SKM-1 (cell line): ENCODE results near the gene MYOM3.

Experiments
- DNase-seq: peaks from one replicate; lab custom pipeline; 2025; ENCODE audit not compliant: unreplicated experiment; lab: John Stamatoyannopoulos, UW

Gene MYOM3

DNA sequence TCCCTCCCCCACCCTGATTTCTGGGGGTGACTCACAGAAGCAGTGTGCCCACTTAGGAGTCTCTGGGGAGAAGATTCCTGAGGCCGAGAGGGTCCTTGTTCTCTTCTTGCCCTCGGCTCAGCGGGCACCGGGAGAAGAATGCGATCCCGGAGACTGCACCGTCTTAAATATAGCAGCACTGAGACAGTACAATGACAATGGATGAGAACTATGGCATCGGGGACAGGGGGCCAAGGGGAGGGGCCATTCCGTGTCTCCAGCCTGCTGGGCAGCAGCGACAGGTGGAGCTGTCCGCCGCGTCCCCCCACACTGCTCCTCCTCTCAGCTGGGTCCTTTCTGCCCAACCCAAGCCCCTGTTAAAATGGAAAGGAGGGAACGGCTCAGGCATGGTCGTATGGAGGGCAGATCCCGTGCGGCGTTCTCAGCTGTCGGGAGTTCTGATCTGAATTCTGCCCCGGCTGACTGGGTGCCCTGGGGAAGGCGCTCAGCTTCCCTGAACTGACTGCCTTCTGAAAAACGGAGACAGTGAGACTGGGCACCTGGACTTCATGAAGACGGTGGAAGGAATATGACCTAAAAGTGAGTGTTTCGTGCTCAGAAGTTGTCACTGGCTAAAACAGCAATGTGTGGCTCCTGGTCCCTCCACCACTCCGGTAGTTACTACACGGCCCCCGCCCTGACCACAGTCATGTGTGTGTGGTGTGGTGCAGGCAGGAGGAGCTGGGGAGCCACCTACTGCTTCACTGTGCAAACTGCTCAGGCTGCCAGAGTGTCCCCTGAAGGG lies at the start of gene MYOM3:
TSS of gene MYOM3 (minus strand) at position 140 of the 784 bp plus-strand sequence. CDS start 3,499 bp downstream, outside the sequence.
- DNase-seq, result peak; percentile 4

DNA sequence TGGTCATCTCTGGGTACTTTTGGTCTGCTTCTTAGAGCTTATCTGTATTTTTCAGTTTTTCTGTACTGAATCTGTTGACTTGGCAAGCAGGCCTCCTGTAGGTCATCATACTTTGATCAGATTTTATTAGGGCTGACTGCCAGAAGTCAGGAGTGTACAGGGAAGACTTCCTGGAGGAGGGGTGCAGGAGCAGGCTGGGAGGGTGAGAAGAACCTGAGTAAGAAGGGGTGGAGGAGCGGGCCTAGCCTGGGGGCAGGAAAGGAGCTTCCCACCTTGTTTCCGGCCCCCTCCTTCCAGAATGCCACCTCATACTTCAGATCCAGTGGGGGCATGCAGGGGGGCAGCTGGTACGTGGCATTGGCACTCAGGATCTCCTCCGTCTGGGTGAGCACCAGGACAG lies 49.3 kb upstream of the MYOM3 start:
- no peak for DNase-seq

DNA sequence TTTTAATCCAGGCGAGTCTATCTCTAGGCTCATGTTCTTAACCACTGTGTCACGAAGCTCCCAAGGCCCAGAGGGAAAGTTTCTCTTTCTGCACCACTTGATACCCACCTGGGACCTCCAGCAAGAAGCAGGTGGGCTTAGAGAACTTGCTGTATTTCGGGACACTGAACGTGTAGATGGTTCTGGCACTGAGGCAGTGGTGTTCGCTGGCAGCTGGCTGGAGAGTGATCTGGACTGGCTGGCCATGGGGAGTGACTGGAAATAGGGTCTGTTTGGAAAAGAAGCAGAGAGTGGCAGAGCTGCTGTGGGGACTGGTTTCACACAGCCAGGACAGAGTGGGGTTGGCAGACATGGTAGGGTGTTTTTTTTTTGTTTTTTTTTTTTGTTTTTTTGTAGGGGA lies 47.4 kb upstream of the MYOM3 start:
- DNase-seq, result no peak

DNA sequence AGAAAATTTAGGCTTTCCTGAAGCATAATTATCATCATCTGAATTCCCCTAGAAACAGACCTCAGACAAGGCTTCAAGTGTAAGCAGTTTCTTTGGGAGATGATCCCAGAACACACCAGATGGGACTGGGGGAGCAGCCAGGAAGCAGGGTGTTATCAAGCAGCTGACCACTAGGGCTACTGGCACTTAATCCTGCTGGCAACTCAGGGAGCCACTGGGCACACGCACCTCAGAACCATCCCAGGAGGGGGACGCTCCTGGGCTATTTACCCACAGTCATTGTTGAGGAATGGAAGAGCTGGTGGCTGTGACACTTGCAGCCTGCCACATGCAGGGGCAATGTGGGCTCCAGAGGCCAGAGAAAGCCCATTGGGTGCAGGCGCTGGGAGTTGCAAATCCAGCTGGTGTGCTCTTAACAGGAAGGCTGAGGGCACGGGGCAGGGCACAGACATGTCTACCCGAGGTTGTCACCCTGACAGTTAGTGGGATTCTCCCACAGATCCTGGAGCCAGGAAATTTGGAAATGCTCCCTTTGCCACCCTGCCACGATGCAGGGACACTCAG lies 46.1 kb upstream of the MYOM3 start:
- no peak for DNase-seq

DNA sequence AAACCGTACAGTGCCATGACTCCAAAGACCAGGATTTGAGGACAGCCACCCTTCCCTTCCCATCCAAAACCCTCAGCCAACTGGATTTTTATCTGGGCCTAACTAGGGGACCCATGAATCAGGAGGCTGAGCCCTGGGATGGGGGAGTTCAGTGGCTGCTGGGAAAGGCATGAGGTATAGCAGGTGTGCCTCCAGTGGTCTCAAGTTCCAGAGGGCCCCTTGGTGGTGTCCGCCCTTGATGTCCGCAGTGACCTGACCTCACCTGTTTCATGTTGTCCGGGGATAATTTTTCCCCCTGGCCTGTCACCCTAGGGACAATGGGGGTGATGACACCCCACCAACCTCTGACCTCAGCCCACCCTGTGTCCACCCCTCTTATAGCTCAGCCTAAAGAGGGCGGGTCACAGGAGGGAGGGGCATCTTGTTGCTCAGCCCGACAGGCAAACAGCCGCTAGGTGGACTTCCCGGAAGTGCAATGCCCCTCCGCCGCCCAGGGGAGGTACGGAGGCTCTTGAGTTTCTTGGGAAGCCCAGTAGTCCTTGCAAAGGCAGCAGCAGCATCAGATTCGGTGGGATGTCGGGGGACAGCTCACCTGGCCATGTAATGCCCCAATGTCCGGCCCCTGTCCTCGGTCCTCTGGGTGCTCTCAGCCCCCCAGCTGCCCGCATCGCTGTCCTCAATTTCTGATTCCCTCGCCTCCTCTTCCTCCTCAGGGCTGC lies 44.8 kb upstream of the MYOM3 start:
- no peak for DNase-seq

DNA sequence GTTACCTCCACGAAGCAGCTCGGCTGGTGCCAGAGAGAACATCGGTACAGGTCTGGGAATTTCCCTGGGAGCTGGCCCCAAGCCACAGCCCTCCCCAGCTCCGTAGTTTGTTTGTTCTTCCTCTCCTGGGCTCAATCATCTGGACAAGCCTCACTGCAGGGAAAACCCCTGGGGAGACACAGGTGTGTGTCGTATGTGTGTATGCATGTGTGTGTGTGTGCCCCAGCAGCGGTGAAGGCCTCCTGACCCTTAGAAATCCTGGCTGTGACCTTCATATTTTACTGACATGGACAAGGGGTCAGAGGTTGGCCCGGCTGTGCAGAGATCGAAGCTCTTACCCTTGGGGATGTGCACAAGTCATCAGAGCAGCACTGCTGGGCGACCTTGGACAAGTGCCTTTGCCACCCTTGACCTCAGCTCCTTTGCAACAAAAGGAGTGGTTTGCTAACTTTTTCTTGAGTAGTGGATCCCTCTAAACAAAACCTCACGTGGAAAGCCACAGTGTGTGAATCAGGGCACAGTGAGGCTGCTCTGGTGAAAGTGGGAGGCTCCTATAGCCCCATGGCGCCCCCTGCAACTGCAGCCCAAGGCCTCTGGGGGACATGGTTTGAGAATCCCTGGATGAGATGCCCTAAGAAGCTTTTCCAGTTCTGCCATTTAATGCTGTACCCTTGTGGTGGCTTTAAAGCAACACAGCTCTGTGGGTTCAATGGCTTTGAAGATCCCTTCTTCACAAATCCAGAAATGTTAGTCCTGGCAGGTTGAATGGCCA lies 43.3 kb upstream of the MYOM3 start:
- no peak for DNase-seq

DNA sequence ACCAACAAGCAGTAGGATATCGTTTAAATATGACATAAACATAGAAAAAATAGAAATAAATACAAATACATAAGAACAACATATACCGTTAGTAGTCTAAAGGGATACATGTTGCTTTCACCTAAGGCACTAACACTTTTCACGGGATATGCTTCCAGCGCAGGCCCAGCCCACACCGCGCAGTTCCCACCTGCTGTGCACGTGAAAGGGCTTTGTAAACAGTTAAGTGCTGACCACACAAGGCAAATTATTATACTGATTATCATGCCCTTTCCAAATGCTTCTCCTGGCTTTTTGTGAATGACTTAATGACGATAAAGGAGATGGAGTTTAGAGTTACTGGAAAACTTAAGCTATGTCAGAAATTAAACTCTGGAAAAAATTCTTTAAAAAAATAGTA lies 42.3 kb upstream of the MYOM3 start:
- DNase-seq, result no peak

DNA sequence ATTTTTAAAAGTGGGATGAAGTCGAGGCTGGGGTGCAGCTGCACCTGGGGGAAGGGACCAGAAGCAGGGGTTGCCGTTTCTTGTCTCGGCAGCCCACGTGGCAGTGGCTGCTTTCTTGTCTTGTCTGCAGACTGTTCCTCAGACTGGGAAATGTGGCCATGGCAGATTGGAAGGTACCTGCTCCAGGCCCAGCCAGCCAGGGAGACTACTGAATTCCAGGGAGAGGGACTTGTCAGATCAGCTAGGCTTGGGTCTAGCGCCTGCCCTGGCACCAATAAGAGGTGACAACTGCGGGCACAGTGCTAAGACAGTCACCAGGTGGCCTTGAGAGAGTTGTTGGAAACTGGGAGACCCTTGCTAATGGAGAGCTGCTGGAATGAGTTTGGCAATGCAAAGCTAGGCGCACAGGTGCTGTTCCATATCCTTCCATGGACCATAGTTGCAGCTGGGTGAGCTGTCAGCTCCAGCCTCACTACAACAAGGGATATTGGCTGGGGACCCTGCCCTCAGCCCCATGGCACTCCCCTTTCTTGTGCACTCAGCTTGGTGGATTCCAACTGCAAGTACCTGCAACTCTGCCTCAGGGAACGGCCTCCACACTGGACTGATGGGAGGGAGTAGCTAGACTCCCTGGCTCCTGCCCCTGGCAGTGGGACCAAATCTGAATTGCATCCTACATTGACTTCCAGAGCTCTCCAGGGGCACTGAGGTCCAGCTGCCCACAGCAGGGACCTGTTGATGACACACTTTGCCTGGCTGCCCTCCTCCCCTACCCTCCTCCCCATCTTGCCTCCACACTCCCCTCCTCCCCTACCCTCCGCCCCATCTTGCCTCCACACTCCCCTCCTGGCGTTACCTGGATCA lies 40.9 kb upstream of the MYOM3 start:
- no peak for DNase-seq

DNA sequence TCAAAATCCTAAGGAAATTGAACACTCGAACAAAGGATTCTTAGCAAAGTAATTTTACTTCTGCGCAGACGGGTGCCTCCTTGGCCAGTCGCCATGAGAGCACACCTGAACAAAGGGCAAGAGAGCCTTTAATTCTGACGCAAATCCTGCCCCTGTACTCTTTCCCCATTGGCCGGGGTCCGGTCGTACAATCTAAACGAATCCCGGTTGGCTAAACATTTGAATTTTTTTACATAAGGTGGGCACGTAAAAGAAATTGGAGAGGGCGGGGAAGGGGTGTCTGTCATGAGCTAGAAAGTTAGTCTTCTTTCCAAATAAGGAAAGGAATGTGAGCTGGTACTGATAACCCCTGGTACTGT lies 39.2 kb upstream of the MYOM3 start:
- no peak for DNase-seq

DNA sequence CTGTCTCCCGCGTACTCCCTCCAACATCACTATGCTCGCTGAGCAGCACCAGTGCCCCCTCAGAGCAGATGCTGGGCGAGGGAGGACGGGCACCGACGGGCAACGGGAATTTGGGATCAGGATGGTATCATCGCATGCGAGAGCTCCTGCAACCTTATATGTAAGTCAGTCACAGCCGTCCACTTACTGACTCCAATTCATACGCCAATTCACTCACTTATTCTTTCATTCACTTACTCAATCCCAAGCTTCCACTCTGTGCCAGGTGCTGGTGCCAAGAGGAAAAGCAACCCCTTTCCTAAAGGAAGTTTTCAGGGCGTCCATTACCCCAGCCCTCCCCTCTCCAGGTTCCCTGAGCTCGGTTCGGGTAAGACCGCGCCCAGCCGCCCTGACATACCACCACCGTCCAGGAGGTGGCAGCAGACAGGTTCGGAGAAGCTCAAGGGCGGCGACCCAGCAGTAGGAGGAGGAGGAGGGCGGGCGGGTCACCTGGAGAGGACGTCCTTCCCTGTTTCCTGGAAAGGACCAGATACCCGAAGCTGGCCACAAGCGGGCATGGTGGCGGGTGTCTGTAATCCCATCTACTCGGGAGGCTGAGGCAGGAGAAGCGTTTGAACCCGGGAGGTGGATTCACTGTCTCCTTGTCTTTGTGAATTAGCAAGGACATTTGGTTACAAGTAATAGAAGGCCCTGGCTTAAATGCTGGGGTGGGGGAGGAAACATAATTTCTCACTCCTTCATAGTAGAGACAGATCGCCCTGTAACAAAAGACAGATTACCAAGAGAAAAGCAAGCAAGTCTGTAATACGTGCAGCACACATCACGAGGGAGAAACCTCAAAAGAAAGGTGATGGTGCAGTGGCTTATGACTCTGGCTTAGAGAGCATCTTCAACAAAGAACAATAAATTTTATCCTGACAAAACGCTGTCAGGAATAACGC lies 38.6 kb upstream of the MYOM3 start:
- DNase-seq, result peak; percentile 54

DNA sequence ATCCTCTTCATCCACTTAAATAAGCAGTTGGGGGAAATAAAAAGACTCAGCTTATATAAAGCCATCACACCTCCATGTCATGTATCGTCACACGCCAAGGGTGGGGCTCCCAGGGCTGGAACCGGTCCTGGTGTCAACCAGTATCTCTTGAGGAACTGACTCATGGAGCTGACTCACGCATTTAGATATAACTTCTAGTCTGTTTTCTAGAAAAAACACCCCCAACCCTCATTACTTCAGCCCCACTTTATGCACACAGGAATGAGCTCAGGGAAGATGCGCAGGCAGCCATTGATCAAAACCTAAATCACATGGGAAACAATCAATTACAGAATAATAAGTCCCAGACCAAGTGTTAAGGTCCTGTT lies 37.9 kb upstream of the MYOM3 start:
- DNase-seq, result no peak

DNA sequence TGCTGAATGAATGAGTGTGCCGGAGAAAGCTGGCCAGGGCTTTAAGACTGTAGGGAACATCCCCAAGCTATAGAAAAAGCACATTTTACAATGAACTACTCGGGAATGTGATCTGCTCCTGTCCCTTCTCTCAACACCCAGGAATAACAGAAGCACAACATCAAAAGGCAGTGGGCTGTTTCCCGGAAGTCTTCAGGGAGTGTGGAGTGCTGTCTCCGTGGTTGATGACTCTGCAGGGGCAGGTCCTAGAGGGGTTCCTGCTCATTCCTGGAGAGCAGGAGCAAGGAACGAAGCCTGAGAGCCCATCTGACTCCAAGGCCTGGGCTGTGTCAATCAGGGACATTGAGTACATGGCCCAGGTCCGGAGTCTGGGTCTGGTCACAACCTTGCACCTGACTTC lies 35.9 kb upstream of the MYOM3 start:
- DNase-seq, result no peak

DNA sequence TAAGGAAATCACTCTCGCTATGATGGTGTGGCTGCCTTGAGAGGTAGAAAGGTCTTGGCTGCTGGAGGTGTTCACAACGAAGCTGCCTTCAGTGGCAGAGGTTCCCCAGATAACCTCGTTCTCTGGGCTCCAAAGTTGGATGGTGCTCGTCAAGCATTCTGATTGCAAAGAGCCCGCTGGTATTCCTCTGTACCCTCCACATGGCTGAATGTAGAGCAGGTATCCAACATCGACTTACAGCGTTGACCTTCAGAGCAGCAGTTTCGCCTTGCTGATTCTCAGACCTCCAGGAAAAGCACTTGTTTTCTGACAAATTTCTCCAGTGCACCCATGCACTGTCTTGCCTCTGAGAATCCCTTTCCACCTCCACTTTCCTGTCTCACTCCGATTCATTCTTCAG lies 35.3 kb upstream of the MYOM3 start:
- no peak for DNase-seq

DNA sequence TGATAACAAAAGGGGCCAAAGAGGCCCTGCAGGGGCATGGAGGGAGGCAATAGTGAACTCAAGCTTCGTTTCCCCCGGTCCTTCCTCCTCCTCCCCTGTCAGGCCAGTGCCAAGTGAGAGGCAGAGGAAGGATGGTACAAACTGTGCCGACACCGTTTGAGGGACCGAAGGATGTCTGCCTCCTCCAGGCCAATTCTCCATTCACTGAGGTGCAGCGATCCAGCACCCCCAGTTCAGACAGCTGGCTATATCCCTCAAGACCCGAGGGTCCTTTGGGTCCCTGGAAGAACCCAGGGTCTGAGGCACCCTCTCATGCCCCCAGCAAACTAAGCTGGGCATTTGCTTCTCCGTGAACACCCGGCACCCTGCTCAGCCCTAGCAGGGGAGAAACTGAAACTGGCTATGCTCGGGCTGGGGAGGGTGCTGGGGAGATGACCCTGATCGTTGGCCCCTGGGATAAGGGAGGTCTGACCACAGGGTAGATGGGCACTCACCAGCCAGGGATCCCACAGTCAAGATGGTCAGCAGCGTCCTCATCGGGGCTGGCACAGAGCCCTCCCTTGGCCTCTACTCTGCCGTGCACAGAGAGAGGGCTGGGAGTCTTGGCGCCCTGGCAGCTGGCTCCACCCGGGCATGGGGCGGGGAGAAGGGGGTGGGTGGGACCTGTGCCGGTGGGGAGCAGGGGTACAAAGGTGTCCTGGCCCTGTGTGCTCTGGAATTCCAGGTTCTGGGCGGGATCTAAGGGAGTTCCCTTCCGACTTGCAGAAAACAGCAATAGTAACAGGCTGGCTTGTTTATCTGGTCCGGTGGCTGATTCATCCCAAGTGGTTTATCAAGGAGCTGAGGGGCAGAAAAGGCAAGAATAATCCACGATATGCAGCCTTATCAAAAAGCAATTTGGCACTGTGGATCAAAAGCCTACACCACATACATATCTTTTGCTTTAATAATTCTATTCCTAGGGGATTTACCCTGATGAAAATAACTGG lies 30.9 kb upstream of the MYOM3 start, which contains the start of gene IL22RA1:
TSS of gene IL22RA1 (minus strand) at position 595 of the 989 bp plus-strand sequence. CDS start at position 537, 58 bp downstream.
- no peak for DNase-seq

DNA sequence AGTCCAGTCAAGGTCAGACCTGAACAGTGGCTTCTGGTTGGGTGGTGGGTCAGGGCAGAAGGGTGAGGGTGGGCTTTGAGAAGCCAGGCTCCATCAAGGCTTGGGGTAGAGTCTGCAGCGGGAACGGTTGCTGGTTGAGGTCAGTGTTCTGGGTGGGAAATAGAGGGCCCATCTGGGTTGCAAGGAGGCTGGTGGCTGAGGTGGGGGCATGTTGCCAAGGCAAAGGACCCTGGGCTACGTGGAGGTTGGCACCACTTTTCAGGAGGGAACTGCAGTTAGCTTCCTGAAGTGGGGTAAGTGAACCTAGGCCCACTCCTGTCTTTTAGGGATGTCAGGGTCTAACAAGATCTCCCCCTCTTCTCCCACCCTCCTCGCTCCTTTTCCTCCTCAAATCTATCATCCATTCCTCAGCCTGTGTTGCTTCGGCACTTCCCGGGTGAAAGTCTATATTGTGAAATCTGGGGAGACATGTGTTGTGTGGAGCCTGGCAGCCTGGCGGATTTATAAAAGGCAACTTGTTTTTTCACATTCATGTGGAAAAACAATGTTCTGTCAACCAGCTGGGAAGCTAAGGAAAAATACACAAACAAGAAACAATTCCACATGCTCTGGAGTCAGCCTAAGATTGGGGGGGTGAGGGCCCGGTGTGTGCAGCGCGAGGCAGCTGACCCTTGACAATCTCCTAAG lies 29.5 kb upstream of the MYOM3 start:
- DNase-seq, result no peak

DNA sequence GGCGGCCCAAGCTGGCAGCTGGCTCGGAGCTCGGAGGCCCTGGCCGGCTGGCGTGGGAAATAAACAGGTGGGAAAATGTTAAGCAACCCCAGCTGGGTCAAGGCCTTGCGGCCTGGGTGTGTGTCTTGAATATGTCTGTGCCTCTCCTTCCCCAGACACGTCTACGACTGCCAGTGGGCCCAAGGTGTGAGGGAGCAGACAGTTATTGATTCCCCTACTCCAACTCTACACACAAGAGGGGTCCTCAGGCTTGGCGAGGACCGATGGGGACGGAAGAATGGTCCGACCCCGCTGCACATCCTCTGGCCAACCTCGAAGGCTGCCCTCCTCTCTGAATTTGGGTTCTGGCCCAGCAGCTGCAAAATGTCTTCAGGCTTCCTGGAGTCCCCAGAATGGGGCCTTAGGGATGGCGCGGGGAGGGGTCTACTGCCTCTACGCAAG lies 28.8 kb upstream of the MYOM3 start:
- no peak for DNase-seq

DNA sequence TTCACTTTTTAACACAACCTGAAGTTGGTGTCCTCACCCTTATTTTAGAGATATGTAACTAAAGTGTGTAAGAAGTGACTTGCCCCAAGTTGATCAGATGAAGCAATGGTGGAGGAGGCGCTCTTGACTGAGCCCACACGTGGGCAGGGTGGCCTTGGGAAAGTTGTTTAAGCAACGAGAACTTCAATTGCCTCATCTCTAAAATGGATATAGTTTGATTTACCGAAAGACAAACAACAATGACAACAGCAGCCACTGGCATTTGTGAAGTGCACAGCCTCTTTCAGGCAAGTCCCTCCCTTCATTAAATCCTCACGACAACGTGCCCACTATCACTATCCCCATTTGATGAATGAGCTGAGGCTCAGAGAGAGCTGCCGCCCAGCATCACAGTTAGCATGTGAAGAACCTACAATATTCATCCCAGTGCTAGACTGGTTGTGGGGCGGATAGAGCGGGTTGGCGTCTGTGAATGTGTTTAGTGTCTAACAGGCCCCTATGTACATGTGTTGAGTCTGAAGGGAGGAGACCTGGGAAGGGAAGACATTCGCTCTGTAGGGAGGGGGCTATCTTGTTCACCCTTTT lies 28.0 kb upstream of the MYOM3 start:
- no peak for DNase-seq

DNA sequence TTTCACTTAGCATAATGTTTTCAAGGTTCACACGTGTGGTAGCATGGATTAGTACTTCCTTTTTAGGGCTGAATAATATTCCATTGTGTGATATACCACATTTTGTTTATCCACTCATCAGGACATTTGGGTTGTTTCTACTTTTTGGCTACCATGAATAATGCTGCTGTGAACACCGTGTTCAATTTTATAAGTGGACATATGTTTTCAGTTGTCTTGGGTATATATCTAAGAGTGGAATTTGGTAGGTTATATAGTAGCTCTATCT lies 27.2 kb upstream of the MYOM3 start:
- DNase-seq, result no peak
